HCT116 (cell line): ENCODE data around the gene LMAN2L. TPM values are rescaled to one million over a fixed set of nuclear protein-coding genes. Genes with fewer than 3 reads are reported as not detected.

Experiments
- ATAC-seq: fragments of 200-7000 bp; cut with Tn5 transposase; 2 replicates; pipeline ENCODE4 v1.9.1; 2020; ENCODE audit warnings: mild to moderate bottlenecking, moderate library complexity
- BruUV-seq: library from RNA; stranded (reverse); fragments of 400-500 nt; replicated peaks from 2 replicates; lab custom pipeline; 2021; lab: Mats Ljungman, UMichigan
- CTCF ChIA-PET: fragments of 300-600 bp; sonication (Branson Sonifier 250); formaldehyde crosslinking; loops from one replicate; lab custom pipeline; 2021; ENCODE audit warnings: antibody characterized with exemption; lab: Charles Lee
- POLR2A ChIA-PET: fragments of 300-600, 350-600 bp; sonication (Branson Sonifier 250); formaldehyde crosslinking; loops from one replicate; lab custom pipeline; 2021; ENCODE audit warnings: antibody characterized with exemption; lab: Charles Lee
- RAD21 ChIA-PET, 2 experiments: fragments of 300-600 bp; sonication (Branson Sonifier 250); formaldehyde crosslinking; loops; one replicate each; lab custom pipeline; 2023; ENCODE audit warnings: low total read pairs in 2 of 2; ENCODE audit not compliant: uncharacterized antibody in 2 of 2, unreplicated experiment in 2 of 2, low non-redundant PET in 1 of 2; lab: Charles Lee
- DNase-seq: peaks from one replicate; pipeline ENCODE4 v3.0.0-alpha.2; 2010; ENCODE audit warnings: low read depth, low spot score
- H2AFZ ChIP-seq: fragments of 200-600 bp; shearing (Covaris generic), sonication (generic); 2 replicates; pipeline ENCODE4 v1.6.1; 2017; ENCODE audit warnings: low read depth, mixed run types, mixed read lengths, antibody characterized with exemption, low read length; ENCODE audit not compliant: poor library complexity, severe bottlenecking
- H3K27ac ChIP-seq: 2 replicates; pipeline ENCODE4 v1.5.1; 2012; ENCODE audit warnings: low read depth, low read length
- H3K27me3 ChIP-seq: fragments of 200-600 bp; sonication (generic); 2 replicates; pipeline ENCODE4 v1.6.1; 2016; ENCODE audit warnings: mixed run types, low read length, mixed read lengths; ENCODE audit not compliant: insufficient read depth
- H3K36me3 ChIP-seq, 2 experiments: fragments of 200-500 bp in 1 of 2; fragments of 200-600 bp in 1 of 2; sonication (Bioruptor generic) in 1 of 2; sonication (generic) in 1 of 2; 2 replicates each; pipeline versions ENCODE4 v1.5.1 to v1.6.1; 2014 to 2016; ENCODE audit warnings: low read length in 2 of 2, inconsistent platforms in 1 of 2, mixed read lengths in 1 of 2, mixed run types in 1 of 2; ENCODE audit not compliant: insufficient read depth in 2 of 2, control insufficient read depth in 1 of 2
- H3K4me1 ChIP-seq, 2 experiments: fragments of 200-600 bp in 1 of 2; sonication (generic) in 1 of 2; 2 replicates each; pipeline versions ENCODE4 v1.5.1 to v1.6.1; 2012 to 2017; ENCODE audit warnings: low read length in 2 of 2, inconsistent platforms in 1 of 2, mild to moderate bottlenecking in 1 of 2, mixed read lengths in 1 of 2, mixed run types in 1 of 2, moderate library complexity in 1 of 2; ENCODE audit not compliant: insufficient read depth in 2 of 2, control insufficient read depth in 1 of 2
- H3K4me2 ChIP-seq: fragments of 200-600 bp; sonication (generic); 2 replicates; pipeline ENCODE4 v1.6.1; 2017; ENCODE audit warnings: mixed run types, low read length, mixed read lengths
- H3K4me3 ChIP-seq, 2 experiments: fragments of 200-600 bp in 1 of 2; sonication (generic) in 1 of 2; replicated peaks in 1 of 2; 2 replicates each; pipeline ENCODE4 v1.5.1; 2011 to 2016; ENCODE audit warnings: low read length in 2 of 2, control low read depth in 1 of 2, low read depth in 1 of 2, mild to moderate bottlenecking in 1 of 2, mixed read lengths in 1 of 2, mixed run types in 1 of 2
- H3K79me2 ChIP-seq: fragments of 200-600 bp; sonication (generic); 2 replicates; pipeline ENCODE4 v1.6.1; 2017; ENCODE audit warnings: mild to moderate bottlenecking, mixed run types, low read length, moderate library complexity, mixed read lengths; ENCODE audit not compliant: insufficient read depth
- H3K9ac ChIP-seq: fragments of 200-600 bp; sonication (generic); 2 replicates; pipeline ENCODE4 v1.6.1; 2016; ENCODE audit warnings: low read length, mixed read lengths
- H3K9me2 ChIP-seq: fragments of 200-600 bp; sonication (generic), shearing (Covaris generic); 2 replicates; pipeline ENCODE4 v1.6.1; 2017; ENCODE audit warnings: mixed run types, mild to moderate bottlenecking, moderate library complexity; ENCODE audit not compliant: insufficient read depth
- H3K9me3 ChIP-seq, 2 experiments: fragments of 200-500 bp in 1 of 2; fragments of 200-600 bp in 1 of 2; sonication (Bioruptor generic) in 1 of 2; sonication (generic) in 1 of 2; 2 replicates each; pipeline ENCODE4 v1.6.1; 2014 to 2017; ENCODE audit warnings: low read length in 2 of 2, mixed read lengths in 2 of 2, inconsistent platforms in 1 of 2, low read depth in 1 of 2, mild to moderate bottlenecking in 1 of 2, mixed run types in 1 of 2, moderate library complexity in 1 of 2; ENCODE audit not compliant: control insufficient read depth in 1 of 2, insufficient read depth in 1 of 2
- H4K20me1 ChIP-seq: fragments of 200-600 bp; sonication (generic), shearing (Covaris generic); 2 replicates; pipeline ENCODE4 v1.6.1; 2017; ENCODE audit warnings: mixed run types, mild to moderate bottlenecking, moderate library complexity; ENCODE audit not compliant: insufficient read depth
- CBX3 ChIP-seq: IDR thresholded peaks from 2 replicates; pipeline ENCODE4 v1.6.1; 2012; ENCODE audit warnings: low read depth
- CEBPB ChIP-seq: IDR thresholded peaks from 2 replicates; pipeline ENCODE4 v1.6.1; 2012; ENCODE audit warnings: low read depth
- ELF1 ChIP-seq: IDR thresholded peaks from 2 replicates; pipeline ENCODE4 v1.6.1; 2012; ENCODE audit warnings: low read depth, borderline replicate concordance
- JUND ChIP-seq: IDR thresholded peaks from 2 replicates; pipeline ENCODE4 v1.6.1; 2012
- RAD21 ChIP-seq: IDR thresholded peaks from 2 replicates; pipeline ENCODE4 v1.6.1; 2012; ENCODE audit warnings: low read depth, mild to moderate bottlenecking
- SIN3A ChIP-seq: IDR thresholded peaks from 2 replicates; pipeline ENCODE4 v1.6.1; 2012; ENCODE audit warnings: low read depth
- SP1 ChIP-seq: IDR thresholded peaks from 2 replicates; pipeline ENCODE4 v1.6.1; 2012; ENCODE audit warnings: low read depth
- SRF ChIP-seq: IDR thresholded peaks from 2 replicates; pipeline ENCODE4 v1.6.1; 2012; ENCODE audit warnings: low read depth
- TCF7L2 ChIP-seq: IDR thresholded peaks from 2 replicates; pipeline ENCODE4 v1.7.0; 2011; ENCODE audit warnings: borderline replicate concordance, inconsistent platforms; ENCODE audit not compliant: insufficient read depth, insufficient read length; ENCODE audit errors: extremely low read depth
- ZFX ChIP-seq: fragments of 450-650 bp; IDR thresholded peaks from 2 replicates; pipeline ENCODE4 v1.6.1; 2017
- intact Hi-C: fragments of 100-400 bp; cut with micrococcal nuclease; formaldehyde crosslinking; loops from 2 replicates; pipeline ENCODE4 v1.10.0; 2022
- total RNA-seq: library from RNA; stranded (reverse); gene quantifications from one replicate; pipeline ENCODE4 v1.2.1, GENCODE V29; 2021; ENCODE audit not compliant: unreplicated experiment
- TF ChIP-seq, protein P1 (sequence below): IDR thresholded peaks from 2 replicates; pipeline ENCODE4 v1.6.1; 2012

Gene LMAN2L
- total RNA-seq, 1 experiment from 2014 or later: 15.2 TPM

DNA sequence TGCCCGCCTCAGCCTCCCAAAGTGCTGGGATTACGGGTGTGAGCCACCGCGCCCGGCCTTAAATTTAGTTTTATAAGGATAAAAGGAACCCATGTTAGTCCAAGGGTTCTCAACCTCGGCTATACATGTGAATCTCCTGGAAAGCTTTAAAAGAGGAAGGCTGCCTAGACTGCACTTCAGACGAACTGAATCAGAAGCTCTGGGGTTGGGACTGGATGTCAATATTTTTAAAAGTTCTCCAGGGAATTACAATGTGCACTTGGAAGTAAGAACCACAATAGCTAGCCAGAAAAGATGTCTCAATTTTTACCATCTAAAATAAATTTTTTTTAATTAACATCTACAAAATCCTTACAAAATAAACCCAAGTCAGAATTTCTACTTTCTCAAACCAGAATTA lies 10.1 kb downstream of the LMAN2L start:
- CTCF ChIA-PET: no interaction called here
- H3K4me3 ChIP-seq: no peak overlapping the region
- BruUV-seq: no TSS peak
- RAD21 ChIA-PET: no interaction called here
- H3K27ac ChIP-seq: no peak overlapping the region
- no peak overlapping the region for H2AFZ ChIP-seq
- no peaks in the 10 kb centered on the region for H3K9me2 ChIP-seq
- 0 out of 2 replicates have a peak, but pooled peaks cover 2% of the 10 kb centered on the region for H4K20me1 ChIP-seq
- TF ChIP-seq, protein P1, sequence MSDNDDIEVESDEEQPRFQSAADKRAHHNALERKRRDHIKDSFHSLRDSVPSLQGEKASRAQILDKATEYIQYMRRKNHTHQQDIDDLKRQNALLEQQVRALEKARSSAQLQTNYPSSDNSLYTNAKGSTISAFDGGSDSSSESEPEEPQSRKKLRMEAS: no peak
- no peak for TF ChIP-seq CEBPB
- no peak for TF ChIP-seq RAD21
- TF ChIP-seq ELF1: no peak
- TF ChIP-seq TCF7L2: no peak
- TF ChIP-seq SIN3A: no peak
- TF ChIP-seq SRF: no peak
- no peak for TF ChIP-seq ZFX
- TF ChIP-seq SP1: no peak
- no peak for TF ChIP-seq JUND
- intact Hi-C loops: no loop called here
- no peaks in the 10 kb centered on the region for H3K27me3 ChIP-seq
- no peak overlapping the region for H3K9ac ChIP-seq
- ATAC-seq (no peak), DNase-seq (no peak)
- H3K4me2 ChIP-seq: no peak overlapping the region
- POLR2A ChIA-PET: no interaction called here
- peaks cover 13 to 34% of the 10 kb centered on the region in 2 experiments; a peak in 3 of 4 replicates for H3K36me3 ChIP-seq
- no peaks in the 10 kb centered on the region for H3K4me1 ChIP-seq
- no peaks in the 10 kb centered on the region for H3K79me2 ChIP-seq
- H3K9me3 ChIP-seq: no peaks in the 10 kb centered on the region

DNA sequence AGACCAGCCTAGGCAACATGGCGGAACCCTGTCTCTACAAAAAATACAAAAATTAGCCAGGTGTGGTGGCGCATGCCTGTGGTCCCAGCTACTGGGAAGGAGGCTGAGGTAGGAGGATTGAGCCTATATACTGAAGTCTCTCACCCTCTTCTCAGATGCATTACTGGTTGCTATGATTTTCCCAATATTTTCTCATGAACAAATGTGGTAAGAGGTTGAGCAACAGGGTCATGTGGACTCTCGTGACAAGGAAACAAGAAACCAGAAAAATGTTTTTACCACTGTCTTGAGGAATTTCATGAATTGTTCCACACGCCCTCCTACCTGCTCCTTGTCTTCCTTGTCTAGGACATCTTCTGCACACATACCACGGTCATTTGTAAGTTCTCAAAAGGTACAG lies 12.4 kb downstream of the LMAN2L start:
- ChIA-PET RAD21 (no interaction called here), CTCF (no interaction called here)
- DNase-seq: no peak
- no peak overlapping the region for H3K4me3 ChIP-seq
- H3K9ac ChIP-seq: no peak overlapping the region
- no peaks in the 10 kb centered on the region for H3K27me3 ChIP-seq
- H3K36me3 ChIP-seq: peaks cover 3 to 19% of the 10 kb centered on the region in 2 experiments; a peak in 2 of 4 replicates
- TSS peak; percentile 21 for BruUV-seq
- TF ChIP-seq CBX3: no peak
- TF ChIP-seq, all 23 proteins: peak for 0
- Histone ChIP-seq H3K4me1 (no peaks in the 10 kb centered on the region), H3K9me3 (no peaks in the 10 kb centered on the region), H2AFZ (no peak overlapping the region), H3K4me2 (no peak overlapping the region), H3K79me2 (no peaks in the 10 kb centered on the region), H3K27ac (no peak overlapping the region), H3K9me2 (no peaks in the 10 kb centered on the region), H4K20me1 (no peaks in the 10 kb centered on the region)
- POLR2A ChIA-PET: no interaction called here
- intact Hi-C loops: no loop called here
- ATAC-seq: no peak
